Ishikawa (cell line): ENCODE results near the gene PFKFB1.

ENCODE experiments used
- CEBPB ChIP-seq: IDR thresholded peaks from 2 replicates; pipeline ENCODE4 v1.6.1; 2012
- CREB1 ChIP-seq: IDR thresholded peaks from 2 replicates; pipeline ENCODE4 v1.6.1; 2012; ENCODE audit warnings: low read depth
- EGR1 ChIP-seq: IDR thresholded peaks from 2 replicates; pipeline ENCODE4 v1.6.1; 2012
- EP300 ChIP-seq: IDR thresholded peaks from 2 replicates; pipeline ENCODE4 v1.6.1; 2012; ENCODE audit warnings: borderline replicate concordance
- FOXM1 ChIP-seq: IDR thresholded peaks from 2 replicates; pipeline ENCODE4 v1.6.1; 2012; ENCODE audit warnings: low read depth, borderline replicate concordance
- MAX ChIP-seq: IDR thresholded peaks from 2 replicates; pipeline ENCODE4 v1.6.1; 2012
- NFIC ChIP-seq: IDR thresholded peaks from 2 replicates; pipeline ENCODE4 v1.6.1; 2012
- RAD21 ChIP-seq: IDR thresholded peaks from 2 replicates; pipeline ENCODE4 v1.6.1; 2012; ENCODE audit warnings: low read depth
- REST ChIP-seq: IDR thresholded peaks from 2 replicates; pipeline ENCODE4 v1.6.1; 2012; ENCODE audit warnings: low read depth, mild to moderate bottlenecking
- TAF1 ChIP-seq: IDR thresholded peaks from 2 replicates; pipeline ENCODE4 v1.6.1; 2012; ENCODE audit warnings: low read depth, mild to moderate bottlenecking
- TCF12 ChIP-seq: IDR thresholded peaks from 2 replicates; pipeline ENCODE4 v1.6.1; 2012; ENCODE audit warnings: low read depth
- TEAD4 ChIP-seq: IDR thresholded peaks from 2 replicates; pipeline ENCODE4 v1.6.1; 2012
- USF1 ChIP-seq: IDR thresholded peaks from 2 replicates; pipeline ENCODE4 v1.6.1; 2012
- YY1 ChIP-seq: IDR thresholded peaks from 2 replicates; pipeline ENCODE4 v1.6.1; 2012; ENCODE audit warnings: low read depth
- ZBTB7A ChIP-seq: IDR thresholded peaks from 2 replicates; pipeline ENCODE4 v1.6.1; 2012; ENCODE audit warnings: low read depth

The PFKFB1 gene

GRCh38 chrX:54921427-54922021, 72.5 kb downstream of the PFKFB1 start:
- no peak for TF ChIP-seq MAX
- TF ChIP-seq TEAD4: no peak
- TF ChIP-seq FOXM1: no peak
- TF ChIP-seq NFIC: no peak
- TF ChIP-seq CREB1: no peak
- no peak for TF ChIP-seq TCF12

GRCh38 chrX:54920610-54921426, 73.2 kb downstream of the PFKFB1 start, which contains the start of gene TRO:
TSS of gene TRO (plus strand) at chrX:54920824. CDS start at chrX:54922247, 1,423 bp downstream.
- TF ChIP-seq NFIC: no peak
- no peak for TF ChIP-seq USF1
- no peak for TF ChIP-seq TCF12
- no peak for TF ChIP-seq CEBPB
- TF ChIP-seq TEAD4: no peak
- TF ChIP-seq EGR1: no peak
- TF ChIP-seq CREB1: no peak
- TF ChIP-seq YY1: no peak
- no peak for TF ChIP-seq EP300

- no peak for TF ChIP-seq TAF1
- no peak for TF ChIP-seq CREB1
- no peak for TF ChIP-seq USF1
- TF ChIP-seq RAD21: no peak
- no peak for TF ChIP-seq ZBTB7A
- no peak for TF ChIP-seq TCF12
- no peak for TF ChIP-seq EP300
- TF ChIP-seq YY1: no peak
- TF ChIP-seq NFIC: no peak
- no peak for TF ChIP-seq FOXM1
- TF ChIP-seq TEAD4: no peak
- no peak for TF ChIP-seq REST
- no peak for TF ChIP-seq CEBPB
- TF ChIP-seq MAX: no peak
- no peak for TF ChIP-seq EGR1
Observed at GRCh38 chrX:54909941-54910340, 84.0 kb downstream of the PFKFB1 start.

- TF ChIP-seq YY1 (no peak), TEAD4 (no peak), CREB1 (no peak), CEBPB (no peak), EP300 (no peak), TAF1 (no peak), NFIC (no peak), EGR1 (no peak), FOXM1 (no peak), TCF12 (no peak), USF1 (no peak), ZBTB7A (no peak), RAD21 (no peak), MAX (no peak), REST (no peak)
Observed at GRCh38 chrX:54894159-54894558, 99.8 kb downstream of the PFKFB1 start.

GRCh38 chrX:54891573-54891972, 102.4 kb downstream of the PFKFB1 start:
- TF ChIP-seq YY1 (no peak), EGR1 (no peak), RAD21 (peak; percentile 63)
